Vagina (tissue), 2 donors: ENCODE results near the gene STYXL1. TPM values are rescaled to one million over a fixed set of nuclear protein-coding genes. Genes with fewer than 3 reads are reported as not detected.

Experiments
- DNase-seq, 2 donors: peaks; one replicate each; pipeline ENCODE4 v3.0.0-alpha.2; 2017; ENCODE audit errors: extremely low spot score in 2 of 2
- H3K27ac ChIP-seq: fragments of 200-600 bp; sonication (generic); one replicate; pipeline ENCODE4 v1.5.1; 2019
- H3K27me3 ChIP-seq: fragments of 200-600 bp; sonication (generic); one replicate; pipeline ENCODE4 v1.5.1; 2019
- H3K36me3 ChIP-seq, 2 donors: fragments of 200-600 bp; sonication (generic); one replicate each; pipeline ENCODE4 v1.5.1; 2017 to 2019
- H3K4me1 ChIP-seq: fragments of 200-600 bp; sonication (generic); one replicate; pipeline ENCODE4 v1.5.1; 2019
- H3K4me3 ChIP-seq, 2 donors: fragments of 200-600 bp; sonication (generic); 1 replicate in 1 of 2; 2 replicates in 1 of 2; pipeline ENCODE4 v1.5.1; 2016 to 2019
- H3K9me3 ChIP-seq: fragments of 200-600 bp; sonication (generic); one replicate; pipeline ENCODE4 v1.5.1; 2019
- POLR2A ChIP-seq, 2 donors: fragments of 450-650 bp; IDR thresholded peaks; one replicate each; pipeline ENCODE4 v1.6.1; 2017; ENCODE audit warnings: antibody characterized with exemption in 2 of 2, mild to moderate bottlenecking in 2 of 2, moderate library complexity in 2 of 2
- POLR2AphosphoS5 ChIP-seq, 2 donors: sonication (generic); formaldehyde crosslinking; IDR thresholded peaks; one replicate each; pipeline ENCODE4 v1.9.0; 2017; ENCODE audit warnings: antibody characterized with exemption in 2 of 2, mild to moderate bottlenecking in 2 of 2, low read depth in 1 of 2; ENCODE audit not compliant: insufficient read depth in 1 of 2
- intact Hi-C: fragments of 100-400 bp; cut with DNase I; formaldehyde crosslinking; loops from one replicate; pipeline ENCODE4 v1.15.1; 2023
- total RNA-seq: library from RNA; depleted of rRNA; stranded (reverse); fragments of >200 nt; gene quantifications from one replicate; pipeline ENCODE4 v1.2.3, GENCODE V29; 2016
- TF ChIP-seq, protein P1 (sequence below), 3 experiments: fragments of 450-650 bp in 2 of 3; fragments of 200-600 bp in 1 of 3; sonication (generic) in 1 of 3; IDR thresholded peaks; one replicate each; pipeline ENCODE4 v1.5.1; 2017 to 2019; ENCODE audit warnings: antibody characterized with exemption in 3 of 3, mild to moderate bottlenecking in 2 of 3, moderate library complexity in 2 of 3

STYXL1 gene
- total RNA-seq, 1 donor from 2014 or later: 27.3 TPM

DNA sequence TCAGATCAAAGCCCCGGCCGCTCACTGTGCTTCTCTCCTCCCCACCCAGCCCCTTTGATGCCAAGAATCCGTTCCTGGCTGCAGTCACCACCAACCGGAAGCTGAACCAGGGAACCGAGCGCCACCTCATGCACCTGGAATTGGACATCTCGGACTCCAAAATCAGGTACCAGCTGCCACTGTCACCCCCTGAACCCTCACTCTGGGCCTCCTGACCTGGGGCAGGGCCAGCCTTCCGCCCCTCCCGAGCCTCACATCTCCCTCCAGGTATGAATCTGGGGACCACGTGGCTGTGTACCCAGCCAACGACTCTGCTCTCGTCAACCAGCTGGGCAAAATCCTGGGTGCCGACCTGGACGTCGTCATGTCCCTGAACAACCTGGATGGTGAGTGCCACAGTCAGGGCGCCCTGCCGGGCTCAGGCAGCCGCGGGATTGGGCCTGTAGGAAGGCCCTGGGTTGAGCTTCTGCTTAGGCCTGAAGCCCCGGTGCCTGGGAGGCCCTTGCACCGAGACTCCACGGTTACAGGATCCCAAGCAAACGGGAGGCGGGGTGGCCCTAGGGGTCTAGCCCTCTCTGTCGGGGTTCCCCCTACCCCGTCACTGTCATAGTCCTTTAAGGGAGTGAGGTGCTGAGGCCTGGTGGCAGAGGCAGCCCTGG lies 64.2 kb downstream of the STYXL1 start:
- H3K27ac ChIP-seq: no peak overlapping the region
- H3K4me1 ChIP-seq: peaks cover 19% of the 10 kb centered on the region
- no peak for TF ChIP-seq POLR2A (IDR thresholded peaks at IDR 0.05)
- TF ChIP-seq, protein P1, sequence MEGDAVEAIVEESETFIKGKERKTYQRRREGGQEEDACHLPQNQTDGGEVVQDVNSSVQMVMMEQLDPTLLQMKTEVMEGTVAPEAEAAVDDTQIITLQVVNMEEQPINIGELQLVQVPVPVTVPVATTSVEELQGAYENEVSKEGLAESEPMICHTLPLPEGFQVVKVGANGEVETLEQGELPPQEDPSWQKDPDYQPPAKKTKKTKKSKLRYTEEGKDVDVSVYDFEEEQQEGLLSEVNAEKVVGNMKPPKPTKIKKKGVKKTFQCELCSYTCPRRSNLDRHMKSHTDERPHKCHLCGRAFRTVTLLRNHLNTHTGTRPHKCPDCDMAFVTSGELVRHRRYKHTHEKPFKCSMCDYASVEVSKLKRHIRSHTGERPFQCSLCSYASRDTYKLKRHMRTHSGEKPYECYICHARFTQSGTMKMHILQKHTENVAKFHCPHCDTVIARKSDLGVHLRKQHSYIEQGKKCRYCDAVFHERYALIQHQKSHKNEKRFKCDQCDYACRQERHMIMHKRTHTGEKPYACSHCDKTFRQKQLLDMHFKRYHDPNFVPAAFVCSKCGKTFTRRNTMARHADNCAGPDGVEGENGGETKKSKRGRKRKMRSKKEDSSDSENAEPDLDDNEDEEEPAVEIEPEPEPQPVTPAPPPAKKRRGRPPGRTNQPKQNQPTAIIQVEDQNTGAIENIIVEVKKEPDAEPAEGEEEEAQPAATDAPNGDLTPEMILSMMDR (IDR thresholded peaks at IDR 0.05): no peak
- TF ChIP-seq POLR2AphosphoS5 (IDR thresholded peaks at IDR 0.05; ENCODE audit: insufficient read depth in 1 of 2, low read depth in 1 of 2): no peak
- intact Hi-C loops: no loop called here
- H3K36me3 ChIP-seq: peaks cover 0 to 78% of the 10 kb centered on the region in 2 donors
- no peaks in the 10 kb centered on the region for H3K27me3 ChIP-seq
- DNase-seq: no peak
- H3K9me3 ChIP-seq: no peaks in the 10 kb centered on the region
- no peak overlapping the region for H3K4me3 ChIP-seq

DNA sequence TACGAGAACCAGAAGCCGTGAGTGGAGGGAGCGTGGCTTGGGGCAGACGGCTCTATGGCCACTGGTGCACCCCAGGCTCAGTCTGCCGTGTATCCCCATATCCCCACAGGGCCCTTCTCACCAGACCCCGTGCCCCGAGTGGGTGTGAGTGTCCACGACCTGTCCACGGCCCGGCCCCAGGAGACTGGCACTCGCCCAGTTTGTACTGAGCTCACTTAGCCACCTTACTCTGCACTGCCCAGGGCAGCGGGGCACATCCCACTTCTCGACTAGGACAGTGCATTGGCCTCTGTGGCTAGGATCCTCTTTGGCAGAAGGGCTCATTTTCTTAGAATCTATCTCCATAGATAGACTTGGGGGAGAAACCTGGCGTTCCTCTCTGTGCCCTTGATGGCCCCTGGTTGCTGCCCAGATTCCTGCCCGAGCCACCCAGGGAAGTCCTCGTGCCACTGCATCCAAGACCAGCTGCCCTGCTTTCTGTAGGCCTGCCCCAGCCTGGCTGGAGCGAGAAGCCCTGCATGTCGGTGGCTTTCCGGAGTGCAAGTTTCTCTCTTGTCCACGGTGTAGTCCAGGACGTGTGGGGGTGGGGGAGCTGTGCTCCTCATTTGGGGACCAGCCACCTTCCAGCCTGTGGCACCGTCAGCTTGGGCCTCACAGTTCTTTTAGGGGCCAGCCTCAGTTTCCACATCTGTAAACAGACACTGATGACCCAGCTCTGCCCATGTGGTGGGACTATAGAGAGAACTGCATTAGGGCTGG lies 65.3 kb downstream of the STYXL1 start:
- H3K36me3 ChIP-seq: peaks cover 0 to 70% of the 10 kb centered on the region in 2 donors
- DNase-seq: peak in 1 of 2 donors; percentile 81
- H3K4me1 ChIP-seq: peaks cover 27% of the 10 kb centered on the region
- H3K9me3 ChIP-seq: no peaks in the 10 kb centered on the region
- no peaks in the 10 kb centered on the region for H3K27me3 ChIP-seq
- TF ChIP-seq, protein P1 (IDR thresholded peaks at IDR 0.05): no peak
- TF ChIP-seq POLR2AphosphoS5 (IDR thresholded peaks at IDR 0.05; ENCODE audit: insufficient read depth in 1 of 2, low read depth in 1 of 2) (no peak), POLR2A (IDR thresholded peaks at IDR 0.05) (no peak)
- H3K27ac ChIP-seq: no peak overlapping the region
- H3K4me3 ChIP-seq: no peak overlapping the region
- intact Hi-C loops: no loop called here

DNA sequence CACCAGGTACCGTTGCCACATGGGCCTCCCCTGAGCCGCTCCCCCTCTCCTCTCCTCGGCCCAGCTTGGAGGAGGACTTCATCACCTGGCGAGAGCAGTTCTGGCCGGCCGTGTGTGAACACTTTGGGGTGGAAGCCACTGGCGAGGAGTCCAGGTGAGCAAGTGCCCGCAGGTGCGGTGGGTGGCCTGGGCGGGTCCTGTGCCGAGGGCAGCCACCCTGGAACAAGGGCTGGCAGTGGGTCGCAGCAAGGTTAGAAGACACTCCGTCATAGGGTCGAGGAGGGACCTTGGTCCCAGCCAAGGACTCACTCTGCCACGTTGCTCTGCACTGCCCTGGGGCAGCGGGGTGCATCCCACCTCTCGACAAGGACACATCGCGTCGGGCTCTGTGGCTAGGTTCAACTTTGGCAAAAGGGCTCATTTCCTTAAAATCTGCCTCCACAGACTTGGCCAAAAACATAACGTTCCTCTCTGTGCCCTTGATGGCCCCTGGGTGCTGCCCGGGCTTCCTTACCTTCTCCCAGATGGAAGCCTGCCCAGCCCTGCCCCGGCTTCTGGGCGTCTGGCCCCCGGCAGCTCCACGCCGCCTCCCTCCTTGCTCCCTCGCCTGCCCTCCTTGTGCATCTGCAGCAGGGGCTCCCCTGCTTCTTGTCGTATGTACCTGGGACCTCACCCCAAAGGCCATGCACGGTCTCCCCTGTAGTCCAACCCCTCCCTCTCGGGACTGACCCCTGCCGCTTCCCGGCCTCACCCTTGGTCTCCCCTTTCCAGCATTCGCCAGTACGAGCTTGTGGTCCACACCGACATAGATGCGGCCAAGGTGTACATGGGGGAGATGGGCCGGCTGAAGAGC lies 66.1 kb downstream of the STYXL1 start:
- H3K4me3 ChIP-seq: no peak overlapping the region
- H3K27me3 ChIP-seq: no peaks in the 10 kb centered on the region
- TF ChIP-seq, protein P1 (IDR thresholded peaks at IDR 0.05): no peak
- TF ChIP-seq POLR2A (IDR thresholded peaks at IDR 0.05) (no peak), POLR2AphosphoS5 (IDR thresholded peaks at IDR 0.05; ENCODE audit: insufficient read depth in 1 of 2, low read depth in 1 of 2) (no peak)
- intact Hi-C loops: no loop called here
- peaks cover 27% of the 10 kb centered on the region for H3K4me1 ChIP-seq
- H3K27ac ChIP-seq: no peak overlapping the region
- peaks cover 0 to 61% of the 10 kb centered on the region in 2 donors for H3K36me3 ChIP-seq
- no peak for DNase-seq
- no peaks in the 10 kb centered on the region for H3K9me3 ChIP-seq

DNA sequence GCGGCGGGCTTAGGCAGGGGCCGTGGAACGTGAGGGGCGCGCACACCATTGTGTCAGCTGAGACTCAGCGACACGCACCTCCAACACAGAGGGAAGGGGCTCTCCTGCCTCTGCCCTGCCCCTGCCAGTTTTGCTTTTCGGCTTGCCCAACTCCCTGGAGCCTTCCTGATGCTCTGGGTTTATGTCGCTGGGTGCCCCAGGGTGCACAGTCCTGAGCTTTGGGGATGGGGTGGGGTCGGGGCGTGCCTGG lies 66.7 kb downstream of the STYXL1 start:
- H3K4me1 ChIP-seq: peaks cover 27% of the 10 kb centered on the region
- peak in 1 of 2 donors; percentile 70 for DNase-seq
- H3K27ac ChIP-seq: no peak overlapping the region
- H3K4me3 ChIP-seq: no peak overlapping the region
- intact Hi-C loops: no loop called here
- TF ChIP-seq, protein P1 (IDR thresholded peaks at IDR 0.05): no peak
- TF ChIP-seq POLR2AphosphoS5 (IDR thresholded peaks at IDR 0.05; ENCODE audit: insufficient read depth in 1 of 2, low read depth in 1 of 2) (no peak), POLR2A (IDR thresholded peaks at IDR 0.05) (no peak)
- H3K9me3 ChIP-seq: no peaks in the 10 kb centered on the region
- H3K27me3 ChIP-seq: no peaks in the 10 kb centered on the region
- H3K36me3 ChIP-seq: peaks cover 0 to 56% of the 10 kb centered on the region in 2 donors
